Loucy (cell line): ENCODE data around the gene LXN.
A peak's percentile ranks its signal among the peaks of the same experiment; 100 is the strongest.

Experiments
- H2AFZ ChIP-seq: fragments of 200-600 bp; sonication (generic); 2 replicates; pipeline ENCODE4 v1.6.0; 2016; ENCODE audit warnings: antibody characterized with exemption, mild to moderate bottlenecking, low read length, moderate library complexity
- H3F3A ChIP-seq: fragments of 200-600 bp; 2 replicates; pipeline ENCODE4 v1.6.0; 2016; ENCODE audit warnings: antibody characterized with exemption, low read depth, mild to moderate bottlenecking
- H3K27me3 ChIP-seq: fragments of 200-600 bp; sonication (generic); 2 replicates; pipeline ENCODE4 v1.6.1; 2014; ENCODE audit warnings: low read length, mild to moderate bottlenecking; ENCODE audit not compliant: insufficient read depth, poor library complexity, severe bottlenecking
- H3K36me3 ChIP-seq: fragments of 200-600 bp; sonication (generic); 2 replicates; pipeline ENCODE4 v1.6.1; 2016; ENCODE audit warnings: low read length; ENCODE audit not compliant: insufficient read depth
- H3K4me1 ChIP-seq: fragments of 200-600 bp; sonication (generic); 2 replicates; pipeline ENCODE4 v1.5.1; 2014; ENCODE audit warnings: low read length, mild to moderate bottlenecking; ENCODE audit not compliant: insufficient read depth, poor library complexity, severe bottlenecking
- H3K4me2 ChIP-seq: fragments of 200-600 bp; sonication (generic); 2 replicates; pipeline ENCODE4 v1.6.0; 2014; ENCODE audit warnings: antibody characterized with exemption, low read length, low read depth, mild to moderate bottlenecking; ENCODE audit not compliant: poor library complexity, severe bottlenecking
- H3K4me3 ChIP-seq: fragments of 200-600 bp; sonication (generic); 2 replicates; pipeline ENCODE4 v1.5.1; 2014; ENCODE audit warnings: low read length, mild to moderate bottlenecking, mixed read lengths; ENCODE audit not compliant: poor library complexity, severe bottlenecking
- H3K79me2 ChIP-seq: fragments of 200-600 bp; sonication (generic); 2 replicates; pipeline ENCODE4 v1.6.1; 2014; ENCODE audit warnings: low read length; ENCODE audit not compliant: insufficient read depth
- H3K9ac ChIP-seq: fragments of 200-600 bp; sonication (generic); 2 replicates; pipeline ENCODE4 v1.6.0; 2014; ENCODE audit warnings: mild to moderate bottlenecking, low read depth, low read length, moderate library complexity; ENCODE audit not compliant: poor library complexity, severe bottlenecking
- H3K9me2 ChIP-seq: fragments of 200-600 bp; sonication (generic); replicated peaks from 2 replicates; pipeline ENCODE4 v1.6.1; 2016; ENCODE audit warnings: low read depth, low read length, mixed read lengths
- H3K9me3 ChIP-seq: fragments of 200-600 bp; sonication (generic); 2 replicates; pipeline ENCODE4 v1.6.1; 2014; ENCODE audit warnings: mild to moderate bottlenecking, antibody characterized with exemption, low read length, low read depth; ENCODE audit not compliant: insufficient read depth
- H4K20me1 ChIP-seq: fragments of 200-600 bp; sonication (generic); 2 replicates; pipeline ENCODE4 v1.6.0; 2014; ENCODE audit warnings: antibody characterized with exemption, low read length, mild to moderate bottlenecking; ENCODE audit not compliant: insufficient read depth, poor library complexity, severe bottlenecking
- CTCF ChIP-seq: fragments of 200-600 bp; sonication (generic); conservative IDR thresholded peaks from 2 replicates; pipeline ENCODE4 v1.5.1; 2014; ENCODE audit warnings: mild to moderate bottlenecking, antibody characterized with exemption, low read length
- EZH2phosphoT487 ChIP-seq: fragments of 200-600 bp; IDR thresholded peaks from 2 replicates; pipeline ENCODE4 v1.6.1; 2018; ENCODE audit warnings: antibody characterized with exemption, mild to moderate bottlenecking, moderate library complexity, borderline replicate concordance

The LXN gene

GRCh38 chr3:158678687-158679086 is 6.2 kb upstream of the LXN start:
- H3K9ac ChIP-seq, result no peak overlapping the region
- H3K9me2 ChIP-seq, result no peaks in the 10 kb centered on the region
- H3F3A ChIP-seq, result no peaks in the 10 kb centered on the region
- H3K4me1 ChIP-seq, result no peaks in the 10 kb centered on the region
- no peaks in the 10 kb centered on the region for H3K79me2 ChIP-seq
- H3K9me3 ChIP-seq, result no peaks in the 10 kb centered on the region
- no peak overlapping the region for H3K4me2 ChIP-seq
- H2AFZ ChIP-seq, result no peak overlapping the region
- H3K36me3 ChIP-seq, result peaks cover 6% of the 10 kb centered on the region; the same call in 1 of the 2 replicates
- H3K4me3 ChIP-seq, result no peak overlapping the region
- no peaks in the 10 kb centered on the region for H4K20me1 ChIP-seq
- H3K27me3 ChIP-seq, result no peaks in the 10 kb centered on the region
- TF ChIP-seq EZH2phosphoT487, result no peak
- no peak for TF ChIP-seq CTCF

- Histone ChIP-seq H3K4me3 (peak overlapping the region; percentile 94), H3K9ac (peak overlapping the region; percentile 83), H3K27me3 (no peaks in the 10 kb centered on the region), H4K20me1 (no peaks in the 10 kb centered on the region), H3K4me2 (peak overlapping the region; percentile 95), H3K4me1 (peaks cover 16% of the 10 kb centered on the region), H3K9me3 (no peaks in the 10 kb centered on the region), H3K9me2 (no peaks in the 10 kb centered on the region), H3K79me2 (0 out of 2 replicates have a peak, but pooled peaks cover 8% of the 10 kb centered on the region), H3F3A (no peaks in the 10 kb centered on the region), H2AFZ (peak overlapping the region; percentile 89), H3K36me3 (peaks cover 11% of the 10 kb centered on the region)
- TF ChIP-seq CTCF (no peak), EZH2phosphoT487 (no peak)
These were observed 630 bp downstream of the LXN start for GRCh38 chr3:158671821-158672214.

GRCh38 chr3:158668506-158668905 is 3.9 kb downstream of the LXN start:
- H3K4me1 ChIP-seq, result peaks cover 16% of the 10 kb centered on the region
- 0 out of 2 replicates have a peak, but pooled peaks cover 8% of the 10 kb centered on the region for H3K79me2 ChIP-seq
- H3K4me2 ChIP-seq, result no peak overlapping the region
- no peaks in the 10 kb centered on the region for H4K20me1 ChIP-seq
- H2AFZ ChIP-seq, result no peak overlapping the region
- no peaks in the 10 kb centered on the region for H3F3A ChIP-seq
- H3K4me3 ChIP-seq, result no peak overlapping the region
- H3K36me3 ChIP-seq, result peaks cover 39% of the 10 kb centered on the region
- no peak overlapping the region for H3K9ac ChIP-seq
- H3K9me2 ChIP-seq, result no peaks in the 10 kb centered on the region
- H3K27me3 ChIP-seq, result no peaks in the 10 kb centered on the region
- TF ChIP-seq CTCF (no peak), EZH2phosphoT487 (no peak)
- no peaks in the 10 kb centered on the region for H3K9me3 ChIP-seq
